Stimulated activated CD4-positive, alpha-beta T cell treated with anti-CD3 and anti-CD28 coated beads, Interleukin-2, amount 100 ng/mL, for 4 hours (primary cell): ENCODE measurements around the gene TMEM229B.
A peak's percentile ranks its signal among the peaks of the same experiment; 100 is the strongest.

ENCODE experiments used
- DNase-seq: peaks from one replicate; pipeline ENCODE4 v3.0.0-alpha.2; 2020; ENCODE audit warnings: low read depth

TMEM229B gene

GRCh38 chr14:67487937-67488893 lies at the start of gene TMEM229B:
Gene TMEM229B, minus strand, starts transcription at chr14:67488721. Its CDS starts 14,798 bp downstream, at chr14:67473923.
- DNase-seq = peak; percentile 55

GRCh38 chr14:67537736-67538135 lies 49.2 kb upstream of the TMEM229B start:
- DNase-seq = no peak

- no peak for DNase-seq
Observed at GRCh38 chr14:67536087-67536486, 47.6 kb upstream of the TMEM229B start.

GRCh38 chr14:67533754-67534085 lies 45.2 kb upstream of the TMEM229B start:
- no peak for DNase-seq

GRCh38 chr14:67532998-67533753 lies 44.7 kb upstream of the TMEM229B start, which contains the start of gene PLEKHH1:
Gene PLEKHH1, plus strand, starts transcription at chr14:67533290. Its CDS starts 8,578 bp downstream, at chr14:67541868.
- DNase-seq = peak; percentile 28

GRCh38 chr14:67532606-67532997 lies 44.1 kb upstream of the TMEM229B start:
- no peak for DNase-seq

- DNase-seq = no peak
Observed at GRCh38 chr14:67529947-67530935, 41.7 kb upstream of the TMEM229B start.

- DNase-seq = no peak
Observed at GRCh38 chr14:67528276-67528675, 39.8 kb upstream of the TMEM229B start.

GRCh38 chr14:67527756-67528155 lies 39.2 kb upstream of the TMEM229B start:
- DNase-seq = no peak

- peak; percentile 24 for DNase-seq
Observed at GRCh38 chr14:67526676-67527459, 38.3 kb upstream of the TMEM229B start.

- no peak for DNase-seq
Observed at GRCh38 chr14:67526181-67526580, 37.7 kb upstream of the TMEM229B start.

- DNase-seq = no peak
Observed at GRCh38 chr14:67525389-67525788, 36.9 kb upstream of the TMEM229B start.

- no peak for DNase-seq
Observed at GRCh38 chr14:67524634-67524963, 36.1 kb upstream of the TMEM229B start.

- no peak for DNase-seq
Observed at GRCh38 chr14:67523764-67524633, 35.5 kb upstream of the TMEM229B start.

GRCh38 chr14:67522270-67522669 lies 33.7 kb upstream of the TMEM229B start:
- no peak for DNase-seq

GRCh38 chr14:67520482-67520881 lies 32.0 kb upstream of the TMEM229B start:
- DNase-seq = no peak

- no peak for DNase-seq
Observed at GRCh38 chr14:67519406-67519805, 30.9 kb upstream of the TMEM229B start.

GRCh38 chr14:67517083-67517482 lies 28.6 kb upstream of the TMEM229B start:
- no peak for DNase-seq

- DNase-seq = no peak
Observed at GRCh38 chr14:67516676-67517075, 28.2 kb upstream of the TMEM229B start.
